K562 (cell line): Measurements from ENCODE around the gene TTC27. TPM values are rescaled to one million over a fixed set of nuclear protein-coding genes. Genes with fewer than 3 reads are reported as not detected.
A peak's percentile ranks its signal among the peaks of the same experiment; 100 is the strongest.

Experiments
- ADNP ChIP-seq: fragments of 200-800 bp; sonication (Bioruptor generic); IDR thresholded peaks from 2 replicates; pipeline ENCODE4 v1.6.1; 2016; ENCODE audit warnings: missing genetic modification characterization, missing compliant biosample characterization
- BRD9 ChIP-seq: fragments of 450-650 bp; IDR thresholded peaks from 2 replicates; pipeline ENCODE4 v1.6.1; 2018; ENCODE audit warnings: low read depth; ENCODE audit not compliant: partially characterized antibody
- CAMTA2 ChIP-seq: fragments of 250-450 bp; sonication (Bioruptor Pico); conservative IDR thresholded peaks from 2 replicates; pipeline ENCODE4 v1.5.1; 2022
- DACH1 ChIP-seq: fragments of 450-650 bp; IDR thresholded peaks from 2 replicates; pipeline ENCODE4 v1.6.1; 2018; ENCODE audit not compliant: partially characterized antibody
- FOSL1 ChIP-seq: fragments of 200-800 bp; sonication (Bioruptor generic); conservative IDR thresholded peaks from 2 replicates; pipeline ENCODE4 v1.6.1; 2016; ENCODE audit warnings: missing genetic modification characterization, missing compliant biosample characterization
- FOXJ2 ChIP-seq: fragments of 200-800 bp; sonication (Bioruptor generic); IDR thresholded peaks from 2 replicates; pipeline ENCODE4 v1.6.1; 2016; ENCODE audit warnings: missing genetic modification characterization, missing compliant biosample characterization
- GTF2B ChIP-seq: IDR thresholded peaks from 2 replicates; pipeline ENCODE4 v1.6.1; 2011; ENCODE audit not compliant: insufficient read length; ENCODE audit errors: extremely low read depth
- HOXB6 ChIP-seq: fragments of 250-450 bp; sonication (Bioruptor Pico); IDR thresholded peaks from 2 replicates; pipeline ENCODE4 v1.5.1; 2022; ENCODE audit warnings: mild to moderate bottlenecking, borderline replicate concordance
- JUN ChIP-seq, 2 experiments: sonication (generic) in 1 of 2; formaldehyde crosslinking in 1 of 2; IDR thresholded peaks; 2 replicates each; pipeline versions ENCODE4 v1.6.1 to v1.8.0; 2012 to 2022; ENCODE audit warnings: borderline replicate concordance in 2 of 2, mild to moderate bottlenecking in 2 of 2, improper control_type of control experiment in 1 of 2, low read depth in 1 of 2, low read length in 1 of 2, missing genetic modification reagents in 1 of 2
- MIER1 ChIP-seq: fragments of 450-650 bp; IDR thresholded peaks from 2 replicates; pipeline ENCODE4 v1.6.1; 2016; ENCODE audit warnings: antibody characterized with exemption, mild to moderate bottlenecking, low read depth
- NR2C1 ChIP-seq, 2 experiments: fragments of 450-650 bp; IDR thresholded peaks; 2 replicates each; pipeline ENCODE4 v1.6.1; 2017; ENCODE audit warnings: mild to moderate bottlenecking in 2 of 2, antibody characterized with exemption in 1 of 2, inconsistent platforms in 1 of 2, missing compliant biosample characterization in 1 of 2, missing genetic modification characterization in 1 of 2
- PCBP1 ChIP-seq: fragments of 200-400 bp; formaldehyde crosslinking; IDR thresholded peaks from 2 replicates; pipeline ENCODE4 v1.6.1; 2018; ENCODE audit warnings: mild to moderate bottlenecking, low read depth, low read length; ENCODE audit not compliant: poor library complexity, severe bottlenecking
- PTTG1 ChIP-seq: fragments of 450-650 bp; IDR thresholded peaks from 2 replicates; pipeline ENCODE4 v1.6.1; 2016; ENCODE audit warnings: low read depth, mild to moderate bottlenecking, missing genetic modification characterization, missing compliant biosample characterization
- SAP30 ChIP-seq: fragments of 200-600 bp; sonication (generic); IDR thresholded peaks from 2 replicates; pipeline ENCODE4 v1.6.1; 2012; ENCODE audit warnings: borderline replicate concordance, low read depth, mild to moderate bottlenecking, moderate library complexity, low read length, control low read depth, inconsistent platforms; ENCODE audit not compliant: insufficient read depth, poor library complexity, severe bottlenecking
- TAF15 ChIP-seq: fragments of 200-400 bp; formaldehyde crosslinking; IDR thresholded peaks from 2 replicates; pipeline ENCODE4 v1.6.1; 2017; ENCODE audit warnings: mild to moderate bottlenecking, low read depth, low read length, moderate library complexity
- TBP ChIP-seq: optimal IDR thresholded peaks from 2 replicates; pipeline ENCODE3; 2011; ENCODE audit warnings: low read depth, low read length, improper control_type of control experiment
- TCF15 ChIP-seq: fragments of 250-450 bp; sonication (Bioruptor Pico); IDR thresholded peaks from 2 replicates; pipeline ENCODE4 v1.8.0; 2022; ENCODE audit warnings: moderate library complexity, mild to moderate bottlenecking, inconsistent platforms
- ZBTB1 ChIP-seq: sonication (generic); formaldehyde crosslinking; IDR thresholded peaks from 2 replicates; pipeline ENCODE4 v1.8.1; 2023; ENCODE audit warnings: missing genetic modification reagents, low read depth, mild to moderate bottlenecking, borderline replicate concordance
- ZNF165 ChIP-seq: fragments of 250-450 bp; sonication (Bioruptor Pico); IDR thresholded peaks from 2 replicates; pipeline ENCODE4 v1.4.0; 2020; ENCODE audit warnings: borderline replicate concordance
- ZNF184 ChIP-seq: sonication (generic); formaldehyde crosslinking; IDR thresholded peaks from 2 replicates; pipeline ENCODE4 v1.5.0; 2020; ENCODE audit warnings: missing genetic modification reagents
- ZNF263 ChIP-seq: sonication (generic); formaldehyde crosslinking; IDR thresholded peaks from 2 replicates; pipeline ENCODE4 v1.8.0; 2022; ENCODE audit warnings: mild to moderate bottlenecking, missing genetic modification reagents, borderline replicate concordance
- ZNF449 ChIP-seq: fragments of 250-450 bp; sonication (Bioruptor Pico); IDR thresholded peaks from 2 replicates; pipeline ENCODE4 v1.8.0; 2022; ENCODE audit warnings: moderate library complexity, mild to moderate bottlenecking, inconsistent platforms
- ZNF707 ChIP-seq: fragments of 250-450 bp; sonication (Bioruptor Pico); conservative IDR thresholded peaks from 2 replicates; pipeline ENCODE4 v1.8.0; 2022; ENCODE audit warnings: inconsistent platforms, mild to moderate bottlenecking, moderate library complexity
- ZNF79 ChIP-seq: fragments of 250-450 bp; sonication (Bioruptor Pico); IDR thresholded peaks from 2 replicates; pipeline ENCODE4 v1.4.0; 2020; ENCODE audit warnings: low read depth, mild to moderate bottlenecking, moderate library complexity
- polyA plus RNA-seq, 8 experiments: library from polyadenylated mRNA; depleted of rRNA in 4 of 8; stranded (reverse) in 5 of 8; unstranded in 3 of 8; fragments of >200 nt; fragmentation: Nextera tagmentation in 2 of 8; fragmentation: Illumina TruSeq in 1 of 8; extraction: Ambion mirVana in 2 of 8; extraction: Trizol in 1 of 8; gene quantifications; 2 replicates each; pipeline versions ENCODE4 v1.2.1 to v1.2.3, GENCODE V29; 2011 to 2014; ENCODE audit warnings: inconsistent platforms in 1 of 8, missing spikeins in 1 of 8
- total RNA-seq, 7 experiments: library from RNA; depleted of rRNA in 6 of 7; stranded (reverse); fragments of >200 nt in 6 of 7; fragmentation: Illumina TruSeq in 2 of 7; extraction: Trizol in 2 of 7; gene quantifications; 2 replicates each; pipeline versions ENCODE4 v1.2.1 to v1.2.3, GENCODE V29; 2011 to 2021; ENCODE audit warnings: low replicate concordance in 1 of 7

The TTC27 gene
- total and polyA plus RNA-seq, 9 of the 15 experiments (the other 6 are each of a cell fraction or from before 2014, with no cell fraction given): 44.3 to 93.4 (median 57.3) TPM

GRCh38 chr2:32632089-32632488 is 4.2 kb downstream of the TTC27 start (continued):
- TF ChIP-seq ZNF184 (CRISPR knock-in tag) (no peak), NR2C1 (IDR thresholded peaks at IDR 0.05) (no peak), NR2C1 (tag; IDR thresholded peaks at IDR 0.05) (no peak), ZNF263 (CRISPR knock-in tag) (no peak), JUN (IDR thresholded peaks at IDR 0.05; ENCODE audit: borderline replicate concordance, low read depth, low read length) (0 out of 2 replicates have a peak, but pooled peaks have one; percentile 43), JUN (CRISPR knock-in tag; IDR thresholded peaks at IDR 0.05; ENCODE audit: borderline replicate concordance) (no peak), PCBP1 (no peak), ZBTB1 (CRISPR knock-in tag) (no peak), ADNP (tag) (peak; percentile 80; the same call in 1 of the 2 replicates), FOXJ2 (tag) (0 out of 2 replicates have a peak, but pooled peaks have one; percentile 17), ZNF79 (CRISPR knock-in tag) (no peak), CAMTA2 (no peak), BRD9 (no peak), TAF15 (no peak), FOSL1 (tag) (peak; percentile 86), TCF15 (CRISPR knock-in tag) (no peak), ZNF449 (CRISPR knock-in tag) (no peak), TBP (peak; percentile 50), GTF2B (no peak), DACH1 (peak; percentile 37), ZNF165 (CRISPR knock-in tag) (no peak), PTTG1 (tag) (no peak), HOXB6 (CRISPR knock-in tag) (no peak), MIER1 (no peak), ZNF707 (no peak), SAP30 (no peak)
